ENCODE data around the gene NF1. TPM values are rescaled to one million over a fixed set of nuclear protein-coding genes. Genes with fewer than 3 reads are reported as not detected.
"Not testable (repeated sequence)": the region's sequence is repeated elsewhere in the genome, so short reads cannot be mapped to it uniquely, and the experiment has no call there.

Gene NF1
- total RNA-seq, 1 donor from 2014 or later, result 38.9 TPM

GRCh38 chr17:31114956-31115555 lies 20.3 kb downstream of the NF1 start:
- no peak for DNase-seq
- intact Hi-C loops (cut with DNase I), result no loop called here
- no peak for ATAC-seq (ENCODE audit: poor library complexity)

GRCh38 chr17:31116167-31116566 lies 21.4 kb downstream of the NF1 start:
- ATAC-seq (ENCODE audit: poor library complexity) (no peak), DNase-seq (no peak)
- intact Hi-C loops (cut with DNase I), result no loop called here

GRCh38 chr17:31122746-31123145 lies 28.0 kb downstream of the NF1 start:
- intact Hi-C loops (cut with DNase I), result no loop called here
- DNase-seq (no peak), ATAC-seq (ENCODE audit: poor library complexity) (peak; percentile 60)

GRCh38 chr17:31126318-31126717 lies 31.5 kb downstream of the NF1 start:
- ATAC-seq (ENCODE audit: poor library complexity) (no peak), DNase-seq (no peak)
- intact Hi-C loops (cut with DNase I), result no loop called here

GRCh38 chr17:31128241-31128640 lies 33.5 kb downstream of the NF1 start:
- intact Hi-C loops (cut with DNase I), result no loop called here
- no peak for DNase-seq
- ATAC-seq (ENCODE audit: poor library complexity), result peak; percentile 48

- intact Hi-C loops (cut with DNase I), result no loop called here
- ATAC-seq (ENCODE audit: poor library complexity) (peak; percentile 94), DNase-seq (peak; percentile 84)
Measured at GRCh38 chr17:31130286-31131224, 35.8 kb downstream of the NF1 start.

GRCh38 chr17:31131299-31131698 lies 36.5 kb downstream of the NF1 start:
- intact Hi-C loops (cut with DNase I), result no loop called here
- ATAC-seq (ENCODE audit: poor library complexity) (peak; percentile 2), DNase-seq (no peak)

- no peak for ATAC-seq (ENCODE audit: poor library complexity)
- no peak for DNase-seq
- intact Hi-C loops (cut with DNase I), result no loop called here
Measured at GRCh38 chr17:31132977-31133376, 38.2 kb downstream of the NF1 start.

GRCh38 chr17:31134576-31134975 lies 39.8 kb downstream of the NF1 start:
- intact Hi-C loops (cut with DNase I), result no loop called here
- no peak for DNase-seq
- no peak for ATAC-seq (ENCODE audit: poor library complexity)

- no peak for ATAC-seq (ENCODE audit: poor library complexity)
- DNase-seq, result no peak
- intact Hi-C loops (cut with DNase I), result no loop called here
Measured at GRCh38 chr17:31136319-31136718, 41.5 kb downstream of the NF1 start.

- DNase-seq, result no peak
- intact Hi-C loops (cut with DNase I), result no loop called here
- ATAC-seq (ENCODE audit: poor library complexity), result no peak
Measured at GRCh38 chr17:31140111-31140510, 45.3 kb downstream of the NF1 start.

- intact Hi-C loops (cut with DNase I), result no loop called here
- ATAC-seq (ENCODE audit: poor library complexity) (no peak), DNase-seq (no peak)
Measured at GRCh38 chr17:31144428-31144827, 49.7 kb downstream of the NF1 start.

- intact Hi-C loops (cut with DNase I), result no loop called here
- no peak for ATAC-seq (ENCODE audit: poor library complexity)
- DNase-seq, result no peak
Measured at GRCh38 chr17:31144836-31145235, 50.1 kb downstream of the NF1 start.

GRCh38 chr17:31147507-31148202 lies 52.9 kb downstream of the NF1 start:
- intact Hi-C loops (cut with DNase I), result no loop called here
- DNase-seq (no peak), ATAC-seq (ENCODE audit: poor library complexity) (peak; percentile 20)

- intact Hi-C loops (cut with DNase I), result no loop called here
- no peak for ATAC-seq (ENCODE audit: poor library complexity)
- DNase-seq, result no peak
Measured at GRCh38 chr17:31148205-31148604, 53.4 kb downstream of the NF1 start.

- ATAC-seq (ENCODE audit: poor library complexity) (no peak), DNase-seq (no peak)
- intact Hi-C loops (cut with DNase I), result no loop called here
Measured at GRCh38 chr17:31152271-31152670, 57.5 kb downstream of the NF1 start.

GRCh38 chr17:31155208-31155810 lies 60.5 kb downstream of the NF1 start:
- intact Hi-C loops (cut with DNase I), result no loop called here
- DNase-seq, result no peak
- ATAC-seq (ENCODE audit: poor library complexity), result no peak

GRCh38 chr17:31156326-31156725 lies 61.5 kb downstream of the NF1 start:
- DNase-seq (no peak), ATAC-seq (ENCODE audit: poor library complexity) (no peak)
- intact Hi-C loops (cut with DNase I), result no loop called here

- intact Hi-C loops (cut with DNase I), result not testable (repeated sequence)
Measured at GRCh38 chr17:31156864-31157263, 62.1 kb downstream of the NF1 start.

More at GRCh38 chr17:31156864-31157263, 62.1 kb downstream of the NF1 start:
- ATAC-seq (ENCODE audit: poor library complexity); DNase-seq: not testable (repeated sequence)
